VCaP (cell line): ENCODE results near the gene NPTX1.

Experiments
- H3K27ac ChIP-seq: fragments of 450-650 bp; 2 replicates; pipeline ENCODE4 v1.5.1; 2017
- CTCF ChIP-seq: fragments of 450-650 bp; conservative IDR thresholded peaks from 2 replicates; pipeline ENCODE4 v1.5.1; 2017; ENCODE audit warnings: mild to moderate bottlenecking, moderate library complexity

Gene NPTX1

GRCh38 chr17:80460429-80460834, 16.0 kb downstream of the NPTX1 start:
- no peak for TF ChIP-seq CTCF

GRCh38 chr17:80459234-80459633, 17.2 kb downstream of the NPTX1 start:
- no peak overlapping the region for H3K27ac ChIP-seq
- no peak for TF ChIP-seq CTCF

More at GRCh38 chr17:80460429-80460834, 16.0 kb downstream of the NPTX1 start:
- H3K27ac ChIP-seq, result no peak overlapping the region

- no peak overlapping the region for H3K27ac ChIP-seq
- TF ChIP-seq CTCF, result no peak
Observed at GRCh38 chr17:80458016-80458415, 18.4 kb downstream of the NPTX1 start.

DNA sequence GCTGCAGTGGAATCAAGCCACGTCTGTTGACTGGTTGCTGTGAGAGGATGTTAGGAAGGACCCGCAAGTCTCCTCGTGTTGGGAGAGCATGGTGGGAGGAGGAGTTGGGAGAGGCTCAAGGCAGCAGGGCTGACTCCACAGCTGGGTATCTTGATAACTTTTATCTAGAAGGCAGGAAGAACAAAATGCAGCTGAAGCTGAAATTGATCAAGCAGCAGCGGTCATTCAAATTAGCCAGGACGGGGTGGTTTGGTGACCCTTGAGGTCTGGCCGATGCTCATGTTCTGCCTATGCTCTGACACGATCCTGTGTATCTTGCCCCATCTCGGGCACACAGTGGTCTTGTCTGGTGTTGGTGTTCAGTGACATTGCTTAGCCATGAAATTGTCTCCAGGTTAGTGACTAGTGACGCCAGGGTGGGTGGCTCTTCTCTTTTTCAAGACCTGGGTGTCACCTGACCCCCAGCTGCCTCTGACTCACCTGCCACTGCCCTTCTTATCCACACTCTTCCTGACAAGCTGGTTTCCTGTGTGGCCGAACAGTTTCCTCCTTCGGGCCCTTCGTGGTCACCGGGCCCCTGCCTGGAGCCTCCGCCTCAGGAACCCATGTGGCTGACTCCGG, 19.1 kb downstream of the NPTX1 start:
- TF ChIP-seq CTCF, result no peak
- H3K27ac ChIP-seq, result no peak overlapping the region

DNA sequence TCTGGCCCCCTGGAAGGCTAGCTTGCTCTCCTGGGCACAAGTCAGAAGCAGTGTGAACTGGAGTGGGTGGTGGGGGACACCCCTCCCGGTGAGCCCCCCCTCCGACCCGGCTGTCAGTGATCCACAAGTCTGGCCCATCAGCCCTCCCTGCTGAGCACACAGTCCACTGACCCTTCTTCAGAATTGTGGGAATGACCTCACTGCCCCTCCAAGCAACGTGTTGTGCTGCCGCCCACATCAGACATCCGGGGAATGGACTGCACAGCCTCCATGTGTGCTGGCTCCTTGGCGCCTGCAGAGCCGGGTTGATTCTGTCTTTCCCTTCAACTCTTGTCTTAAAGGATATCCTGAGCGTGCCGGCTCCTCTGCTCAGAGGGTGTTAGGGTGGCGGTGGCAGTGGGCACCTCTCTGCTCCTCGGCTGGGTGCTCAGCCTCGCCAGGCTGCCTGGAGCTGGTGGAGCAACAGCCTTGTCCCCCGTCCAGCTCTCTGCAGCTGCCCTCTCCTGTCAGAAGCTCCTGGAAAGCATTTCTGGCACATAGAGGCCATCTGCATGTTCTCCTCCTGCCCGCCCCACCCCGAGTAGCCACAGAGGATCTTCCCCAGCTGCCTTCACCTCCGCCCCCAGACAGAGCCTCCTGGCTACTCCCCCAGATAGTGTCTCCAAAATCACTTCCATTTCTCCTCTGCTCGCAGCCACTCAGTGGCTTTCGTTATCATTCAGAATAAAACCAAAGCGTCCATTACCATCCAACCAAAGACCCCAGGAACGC, 19.8 kb downstream of the NPTX1 start:
- TF ChIP-seq CTCF, result no peak
- peak overlapping the region; percentile 99; the same call in 1 of the 2 replicates for H3K27ac ChIP-seq

- no peak for TF ChIP-seq CTCF
- H3K27ac ChIP-seq, result peak overlapping the region; percentile 99
Observed at GRCh38 chr17:80455784-80456183, 20.6 kb downstream of the NPTX1 start.

DNA sequence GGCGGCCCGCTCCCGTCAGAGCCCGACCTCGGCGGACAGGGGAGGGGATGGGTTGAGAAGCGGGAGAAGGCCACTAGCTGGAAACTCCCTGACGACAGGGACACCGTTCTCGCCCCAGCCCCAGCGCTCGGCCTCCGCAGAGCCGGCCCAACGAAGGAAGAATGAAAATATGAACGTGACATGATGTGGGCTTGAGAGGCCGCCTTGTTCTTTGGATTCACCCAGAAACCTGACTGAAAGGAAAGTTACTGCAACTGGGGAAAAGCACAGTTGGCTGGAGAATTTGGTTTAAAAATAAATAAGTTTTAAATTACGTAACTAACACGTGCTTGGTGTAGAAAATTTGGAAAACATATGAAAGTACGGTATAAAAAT, 21.1 kb downstream of the NPTX1 start:
- no peak for TF ChIP-seq CTCF
- peak overlapping the region; percentile 99 for H3K27ac ChIP-seq
